D341Med (cell line): ENCODE data around the gene LRIG3.
"Not testable (repeated sequence)": the region's sequence is repeated elsewhere in the genome, so short reads cannot be mapped to it uniquely, and the experiment has no call there.

Experiments
- DNase-seq: peaks from one replicate; pipeline ENCODE4 v3.0.0; 2012; ENCODE audit warnings: low spot score

LRIG3 gene

GRCh38 chr12:58860056-58860787, 60.1 kb downstream of the LRIG3 start:
- no peak for DNase-seq

- no peak for DNase-seq
These were observed 62.3 kb downstream of the LRIG3 start for GRCh38 chr12:58858030-58858429.

- not testable (repeated sequence) for DNase-seq
These were observed 63.1 kb downstream of the LRIG3 start for GRCh38 chr12:58857206-58857605.

- DNase-seq = not testable (repeated sequence)
These were observed 64.7 kb downstream of the LRIG3 start for GRCh38 chr12:58855630-58856029.

DNA sequence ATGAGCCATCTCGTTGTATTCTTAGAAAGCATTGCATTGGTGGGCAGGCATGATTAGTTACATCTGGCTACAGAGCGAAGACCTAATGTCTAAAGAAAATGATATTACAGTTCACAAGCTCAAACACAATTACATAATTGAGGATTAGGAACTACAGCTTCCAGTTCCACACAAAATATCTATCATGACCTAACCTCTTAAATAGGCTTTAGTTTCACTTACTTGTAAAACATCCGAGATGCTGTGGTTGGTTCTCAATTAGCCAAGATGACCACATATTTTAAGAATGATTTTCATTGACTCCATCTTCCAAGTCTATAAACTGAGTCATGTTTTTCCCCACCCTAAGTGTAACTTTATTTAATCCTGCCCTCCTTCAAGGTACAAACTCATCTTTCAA, 69.5 kb downstream of the LRIG3 start:
- no peak for DNase-seq

DNA sequence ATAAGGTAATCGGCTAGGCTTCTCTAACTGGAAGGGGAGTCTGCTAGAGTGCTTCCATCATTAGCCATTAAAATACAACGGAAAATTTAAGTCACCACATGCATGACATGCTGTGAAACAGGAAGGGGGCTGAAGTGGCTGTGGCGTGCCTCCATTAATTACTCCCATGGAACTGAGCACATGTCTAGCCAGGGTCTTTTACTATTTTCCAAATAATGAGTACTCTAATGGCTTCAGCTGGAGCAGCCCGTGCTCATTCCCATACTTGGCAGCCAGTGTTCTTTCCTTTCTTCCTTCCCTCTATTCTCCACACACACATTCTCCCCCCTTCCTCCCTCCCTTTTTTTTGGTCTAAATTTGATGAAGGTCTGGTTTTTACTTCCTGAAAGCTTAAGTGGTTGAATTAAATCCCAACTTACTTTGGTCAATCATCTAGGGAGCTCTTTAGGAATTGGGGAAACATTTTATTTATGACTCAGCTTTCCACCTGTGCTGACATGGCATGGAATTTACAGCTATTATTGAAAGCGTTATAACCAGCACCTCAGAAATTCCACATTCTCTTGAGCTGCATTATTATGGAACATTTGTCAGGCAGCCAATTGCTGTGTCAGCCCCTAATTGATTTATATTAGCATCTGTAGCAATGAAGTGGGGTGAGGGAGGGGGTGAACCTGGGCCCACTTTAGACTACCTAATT, 72.3 kb downstream of the LRIG3 start:
- DNase-seq = no peak

- no peak for DNase-seq
These were observed 76.1 kb downstream of the LRIG3 start for GRCh38 chr12:58844161-58844560.

- DNase-seq = no peak
These were observed 79.1 kb downstream of the LRIG3 start for GRCh38 chr12:58841058-58841798.

- no peak for DNase-seq
These were observed 86.5 kb downstream of the LRIG3 start for GRCh38 chr12:58833853-58834252.

DNA sequence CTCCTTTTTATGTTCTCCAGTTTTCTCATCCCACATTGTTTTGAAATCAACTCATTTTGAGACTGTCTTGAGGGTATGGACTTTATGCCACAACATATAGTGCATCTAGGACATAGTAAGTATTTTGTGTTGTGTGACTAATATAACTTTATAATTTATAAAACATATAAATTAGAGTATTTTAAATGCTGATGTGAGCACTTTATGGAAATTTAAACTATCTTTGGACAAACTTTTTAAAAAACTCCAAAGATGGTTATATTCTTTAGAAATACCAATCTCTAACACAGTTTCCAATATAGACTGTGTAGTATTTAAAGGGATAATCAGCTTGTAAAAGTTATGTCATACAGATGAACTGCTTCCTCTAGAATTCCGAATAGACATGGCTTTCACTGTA, 87.4 kb downstream of the LRIG3 start:
- DNase-seq = no peak
